Activated CD4-positive, alpha-beta T cell treated with anti-CD3 and anti-CD28 coated beads, Interleukin-2, amount 50 U/mL, for 16 hours (primary cell): ENCODE data around the gene SUGCT.
"Not testable (repeated sequence)": the region's sequence is repeated elsewhere in the genome, so short reads cannot be mapped to it uniquely, and the experiment has no call there.

Experiments used
- DNase-seq: peaks from one replicate; pipeline ENCODE4 v3.0.0-alpha.2; 2020

Gene SUGCT

GRCh38 chr7:40341836-40342235, 207.0 kb downstream of the SUGCT start:
- DNase-seq: no peak

- DNase-seq: no peak
Observed at GRCh38 chr7:40346554-40346953, 211.7 kb downstream of the SUGCT start.

- DNase-seq: no peak
Observed at GRCh38 chr7:40348126-40348728, 213.4 kb downstream of the SUGCT start.

- DNase-seq: no peak
Observed at GRCh38 chr7:40350100-40350499, 215.3 kb downstream of the SUGCT start.

- DNase-seq: no peak
Observed at GRCh38 chr7:40354711-40355110, 219.9 kb downstream of the SUGCT start.

- DNase-seq: no peak
Observed at GRCh38 chr7:40356312-40356711, 221.5 kb downstream of the SUGCT start.

- DNase-seq: no peak
Observed at GRCh38 chr7:40356871-40357709, 222.3 kb downstream of the SUGCT start.

GRCh38 chr7:40369641-40370277, 235.0 kb downstream of the SUGCT start:
- DNase-seq: no peak

- DNase-seq: no peak
Observed at GRCh38 chr7:40371806-40372440, 237.1 kb downstream of the SUGCT start.

GRCh38 chr7:40374575-40374974, 239.8 kb downstream of the SUGCT start:
- no peak for DNase-seq

- no peak for DNase-seq
Observed at GRCh38 chr7:40380111-40380510, 245.3 kb downstream of the SUGCT start.

- no peak for DNase-seq
Observed at GRCh38 chr7:40382145-40382544, 247.3 kb downstream of the SUGCT start.

GRCh38 chr7:40393660-40394059, 258.9 kb downstream of the SUGCT start:
- DNase-seq: no peak

GRCh38 chr7:40394400-40394799, 259.6 kb downstream of the SUGCT start:
- DNase-seq: no peak

GRCh38 chr7:40400525-40400924, 265.7 kb downstream of the SUGCT start:
- no peak for DNase-seq

GRCh38 chr7:40401406-40401805, 266.6 kb downstream of the SUGCT start:
- DNase-seq: no peak

- no peak for DNase-seq
Observed at GRCh38 chr7:40402661-40403060, 267.9 kb downstream of the SUGCT start.

- no peak for DNase-seq
Observed at GRCh38 chr7:40403703-40404476, 269.1 kb downstream of the SUGCT start.

GRCh38 chr7:40405991-40406390, 271.2 kb downstream of the SUGCT start:
- DNase-seq: no peak

GRCh38 chr7:40412323-40412722, 277.5 kb downstream of the SUGCT start:
- DNase-seq: no peak

- not testable (repeated sequence) for DNase-seq
Observed at GRCh38 chr7:40414704-40415103, 279.9 kb downstream of the SUGCT start.

- DNase-seq: no peak
Observed at GRCh38 chr7:40418448-40418847, 283.6 kb downstream of the SUGCT start.

- no peak for DNase-seq
Observed at GRCh38 chr7:40418983-40419382, 284.2 kb downstream of the SUGCT start.
